RKO (cell line): ENCODE data around the gene GTPBP6.
"Not testable (repeated sequence)": the region's sequence is repeated elsewhere in the genome, so short reads cannot be mapped to it uniquely, and the experiment has no call there.

ENCODE experiments used
- DNase-seq: peaks from one replicate; pipeline ENCODE4 v3.0.0-alpha.2; 2016; ENCODE audit warnings: low spot score

The GTPBP6 gene

GRCh38 chrX:334971-335757 is 16.6 kb upstream of the GTPBP6 start:
- DNase-seq = no peak

GRCh38 chrX:334331-334891 is 15.8 kb upstream of the GTPBP6 start:
- no peak for DNase-seq

- no peak for DNase-seq
Measured at GRCh38 chrX:333611-334311, 15.2 kb upstream of the GTPBP6 start.

GRCh38 chrX:332916-333610 is 14.5 kb upstream of the GTPBP6 start:
- no peak for DNase-seq

GRCh38 chrX:332496-332860 is 13.9 kb upstream of the GTPBP6 start:
- DNase-seq = no peak

GRCh38 chrX:331825-332495 is 13.4 kb upstream of the GTPBP6 start:
- no peak for DNase-seq

GRCh38 chrX:331151-331824 is 12.7 kb upstream of the GTPBP6 start:
- no peak for DNase-seq

GRCh38 chrX:330726-331150 is 12.1 kb upstream of the GTPBP6 start:
- no peak for DNase-seq

GRCh38 chrX:330141-330725 is 11.6 kb upstream of the GTPBP6 start:
- DNase-seq = not testable (repeated sequence)

GRCh38 chrX:329291-329910 is 10.8 kb upstream of the GTPBP6 start:
- DNase-seq = no peak

GRCh38 chrX:327660-328126 is 9.1 kb upstream of the GTPBP6 start:
- DNase-seq = no peak

GRCh38 chrX:324664-325063 is 6.1 kb upstream of the GTPBP6 start:
- DNase-seq = not testable (repeated sequence)

GRCh38 chrX:323721-324628 is 5.4 kb upstream of the GTPBP6 start:
- DNase-seq = peak; percentile 60

- DNase-seq = peak; percentile 53
Measured at GRCh38 chrX:320126-320783, 1.7 kb upstream of the GTPBP6 start.

GRCh38 chrX:319579-320125 is 1.1 kb upstream of the GTPBP6 start:
- no peak for DNase-seq

GRCh38 chrX:318068-318738 is 393 bp downstream of the GTPBP6 start:
- peak; percentile 98 for DNase-seq

- DNase-seq = peak; percentile 52
Measured at GRCh38 chrX:317424-318067, 1.1 kb downstream of the GTPBP6 start.
